Activated T-cell treated with anti-CD3 and anti-CD28 coated beads, Interleukin-2, amount 50 U/mL, for 72 hours (primary cell): ENCODE measurements around the gene PGPEP1. TPM values are rescaled to one million over a fixed set of nuclear protein-coding genes. Genes with fewer than 3 reads are reported as not detected.

ENCODE experiments used
- ATAC-seq, 2 donors: fragments of 150-1000 bp; cut with Tn5 transposase; replicated peaks in 1 of 2; 2 replicates each; pipeline ENCODE4 v1.10.0; 2021; ENCODE audit warnings: moderate library complexity in 2 of 2, mild to moderate bottlenecking in 1 of 2
- DNase-seq, 2 donors: peaks; one replicate each; pipeline ENCODE4 v3.0.0; 2021 to 2022; ENCODE audit warnings: mixed read lengths in 1 of 2
- H3K27ac Mint-ChIP-seq: one replicate; pipeline ENCODE4 v1.8.0; 2022; ENCODE audit warnings: mild to moderate bottlenecking, moderate library complexity, mixed read lengths
- H3K27me3 Mint-ChIP-seq: one replicate; pipeline ENCODE4 v1.8.0; 2022; ENCODE audit warnings: low read depth, mixed read lengths
- H3K36me3 Mint-ChIP-seq, 2 donors: one replicate each; pipeline ENCODE4 v1.8.0; 2022; ENCODE audit warnings: mixed read lengths in 2 of 2, mild to moderate bottlenecking in 1 of 2; ENCODE audit not compliant: insufficient read depth in 2 of 2
- H3K4me1 Mint-ChIP-seq: one replicate; pipeline ENCODE4 v1.8.0; 2022; ENCODE audit warnings: low read depth, mixed read lengths
- H3K4me3 Mint-ChIP-seq, 2 donors: one replicate each; pipeline ENCODE4 v1.8.0; 2022; ENCODE audit warnings: mild to moderate bottlenecking in 2 of 2, mixed read lengths in 2 of 2, moderate library complexity in 2 of 2
- H3K9me3 Mint-ChIP-seq, 2 donors: one replicate each; pipeline ENCODE4 v1.8.0; 2022; ENCODE audit warnings: mixed read lengths in 2 of 2
- total RNA-seq, 2 donors: library from RNA; stranded (reverse); gene quantifications; one replicate each; pipeline ENCODE4 v1.2.3, GENCODE V29; 2022

The PGPEP1 gene
- total RNA-seq, 2 donors from 2014 or later, result 55.5 to 58.0 TPM

GRCh38 chr19:18300930-18301717, 39.3 kb upstream of the PGPEP1 start:
- Mint-ChIP-seq H3K9me3 (peaks cover 0 to under 1% of the 10 kb centered on the region in 2 donors), H3K36me3 (peaks cover 3 to 16% of the 10 kb centered on the region in 2 donors), H3K4me3 (peak overlapping the region in 1 of 2 donors; percentile 59), H3K27ac (no peak overlapping the region), H3K27me3 (no peaks in the 10 kb centered on the region), H3K4me1 (peaks cover 60% of the 10 kb centered on the region)
- DNase-seq (no peak), ATAC-seq (no peak)

- H3K9me3 Mint-ChIP-seq, result no peaks in the 10 kb centered on the region
- H3K36me3 Mint-ChIP-seq, result peaks cover 2 to 14% of the 10 kb centered on the region in 2 donors
- H3K4me1 Mint-ChIP-seq, result peaks cover 60% of the 10 kb centered on the region
- DNase-seq (no peak), ATAC-seq (no peak)
- peak overlapping the region; percentile 18 to 59 for H3K4me3 Mint-ChIP-seq
- H3K27me3 Mint-ChIP-seq, result no peaks in the 10 kb centered on the region
- no peak overlapping the region for H3K27ac Mint-ChIP-seq
These were observed 38.7 kb upstream of the PGPEP1 start for GRCh38 chr19:18301718-18302111.

GRCh38 chr19:18304208-18304457, 36.3 kb upstream of the PGPEP1 start:
- Mint-ChIP-seq H3K9me3 (no peaks in the 10 kb centered on the region), H3K27me3 (no peaks in the 10 kb centered on the region), H3K27ac (peak overlapping the region; percentile 70), H3K4me1 (peaks cover 47% of the 10 kb centered on the region), H3K36me3 (peaks cover 2 to 17% of the 10 kb centered on the region in 2 donors), H3K4me3 (peak overlapping the region; percentile 82 to 99)
- ATAC-seq (peak in 1 of 2 donors; percentile 7), DNase-seq (no peak)

- no peaks in the 10 kb centered on the region for H3K9me3 Mint-ChIP-seq
- ATAC-seq (peak; percentile 85 to 88), DNase-seq (peak; percentile 89 to 91)
- peak overlapping the region; percentile 70 for H3K27ac Mint-ChIP-seq
- H3K36me3 Mint-ChIP-seq, result peaks cover 2 to 17% of the 10 kb centered on the region in 2 donors
- H3K4me3 Mint-ChIP-seq, result peak overlapping the region; percentile 82 to 99
- peaks cover 44% of the 10 kb centered on the region for H3K4me1 Mint-ChIP-seq
- no peaks in the 10 kb centered on the region for H3K27me3 Mint-ChIP-seq
These were observed 35.7 kb upstream of the PGPEP1 start for GRCh38 chr19:18304458-18305310.

- Mint-ChIP-seq H3K4me1 (peaks cover 44% of the 10 kb centered on the region), H3K36me3 (peaks cover 2 to 17% of the 10 kb centered on the region in 2 donors), H3K9me3 (no peaks in the 10 kb centered on the region), H3K4me3 (peak overlapping the region; percentile 82 to 99), H3K27me3 (no peaks in the 10 kb centered on the region), H3K27ac (peak overlapping the region; percentile 72)
- no peak for DNase-seq
- no peak for ATAC-seq
These were observed 34.0 kb upstream of the PGPEP1 start for GRCh38 chr19:18306209-18306887.

- Mint-ChIP-seq H3K9me3 (no peaks in the 10 kb centered on the region), H3K27ac (peak overlapping the region; percentile 72), H3K27me3 (no peaks in the 10 kb centered on the region), H3K4me1 (peaks cover 44% of the 10 kb centered on the region), H3K36me3 (peaks cover 2 to 17% of the 10 kb centered on the region in 2 donors), H3K4me3 (peak overlapping the region; percentile 82 to 99)
- no peak for ATAC-seq
- no peak for DNase-seq
These were observed 33.5 kb upstream of the PGPEP1 start for GRCh38 chr19:18306888-18307260.

- peak overlapping the region; percentile 82 to 99 for H3K4me3 Mint-ChIP-seq
- H3K27ac Mint-ChIP-seq, result peak overlapping the region; percentile 72
- peaks cover 2 to 17% of the 10 kb centered on the region in 2 donors for H3K36me3 Mint-ChIP-seq
- peaks cover 45% of the 10 kb centered on the region for H3K4me1 Mint-ChIP-seq
- DNase-seq (peak in 1 of 2 donors; percentile 32), ATAC-seq (no peak)
- no peaks in the 10 kb centered on the region for H3K9me3 Mint-ChIP-seq
- H3K27me3 Mint-ChIP-seq, result no peaks in the 10 kb centered on the region
These were observed 33.1 kb upstream of the PGPEP1 start for GRCh38 chr19:18307271-18307681.

GRCh38 chr19:18308051-18308947, 32.1 kb upstream of the PGPEP1 start:
- Mint-ChIP-seq H3K4me1 (peaks cover 47% of the 10 kb centered on the region), H3K27ac (no peak overlapping the region), H3K9me3 (no peaks in the 10 kb centered on the region), H3K4me3 (no peak overlapping the region), H3K36me3 (peaks cover 2 to 17% of the 10 kb centered on the region in 2 donors), H3K27me3 (no peaks in the 10 kb centered on the region)
- ATAC-seq (no peak), DNase-seq (no peak)

- ATAC-seq, result no peak
- DNase-seq, result no peak
- H3K9me3 Mint-ChIP-seq, result no peaks in the 10 kb centered on the region
- H3K4me3 Mint-ChIP-seq, result no peak overlapping the region
- peaks cover 40% of the 10 kb centered on the region for H3K4me1 Mint-ChIP-seq
- H3K27me3 Mint-ChIP-seq, result no peaks in the 10 kb centered on the region
- peaks cover 2 to 13% of the 10 kb centered on the region in 2 donors for H3K36me3 Mint-ChIP-seq
- no peak overlapping the region for H3K27ac Mint-ChIP-seq
These were observed 31.5 kb upstream of the PGPEP1 start for GRCh38 chr19:18308948-18309325.

GRCh38 chr19:18309525-18310064, 30.8 kb upstream of the PGPEP1 start:
- ATAC-seq (no peak), DNase-seq (no peak)
- no peaks in the 10 kb centered on the region for H3K27me3 Mint-ChIP-seq
- H3K36me3 Mint-ChIP-seq, result peaks cover 3 to 11% of the 10 kb centered on the region in 2 donors
- H3K9me3 Mint-ChIP-seq, result no peaks in the 10 kb centered on the region
- H3K4me1 Mint-ChIP-seq, result peaks cover 36% of the 10 kb centered on the region
- no peak overlapping the region for H3K4me3 Mint-ChIP-seq
- no peak overlapping the region for H3K27ac Mint-ChIP-seq

GRCh38 chr19:18310118-18310909, 30.1 kb upstream of the PGPEP1 start:
- no peak overlapping the region for H3K4me3 Mint-ChIP-seq
- H3K27me3 Mint-ChIP-seq, result no peaks in the 10 kb centered on the region
- peaks cover 2 to 6% of the 10 kb centered on the region in 2 donors for H3K36me3 Mint-ChIP-seq
- no peak overlapping the region for H3K27ac Mint-ChIP-seq
- DNase-seq (no peak), ATAC-seq (no peak)
- H3K4me1 Mint-ChIP-seq, result peaks cover 29% of the 10 kb centered on the region
- H3K9me3 Mint-ChIP-seq, result no peaks in the 10 kb centered on the region
